ENCODE results near the gene GNAT2. TPM values are rescaled to one million over a fixed set of nuclear protein-coding genes. Genes with fewer than 3 reads are reported as not detected.

GNAT2 gene
- total and polyA plus RNA-seq, 8 donors, result 0.21 TPM; not detected in 7

GRCh38 chr1:109639063-109639840, 19.8 kb upstream of the GNAT2 start:
- H3K9me3 ChIP-seq, result no peaks in the 10 kb centered on the region
- no peaks in the 10 kb centered on the region for H3K36me3 ChIP-seq
- no peak for TF ChIP-seq CTCF (IDR thresholded peaks at IDR 0.05)
- ATAC-seq (no peak), DNase-seq (no peak)
- H3K27me3 ChIP-seq, result no peaks in the 10 kb centered on the region
- peaks cover 7 to 19% of the 10 kb centered on the region in 2 donors for H3K4me1 ChIP-seq
- H3K27ac ChIP-seq, result no peak overlapping the region
- intact Hi-C loops (cut with DNase I), result no loop called here
- H3K4me3 ChIP-seq, result no peak overlapping the region

GRCh38 chr1:109637446-109637845, 18.0 kb upstream of the GNAT2 start:
- intact Hi-C loops (cut with DNase I), result no loop called here
- TF ChIP-seq CTCF (IDR thresholded peaks at IDR 0.05), result no peak
- ATAC-seq, result no peak

GRCh38 chr1:109636201-109636952, 17.0 kb upstream of the GNAT2 start:
- H3K27ac ChIP-seq, result no peak overlapping the region
- H3K27me3 ChIP-seq, result no peaks in the 10 kb centered on the region
- peaks cover 7 to 12% of the 10 kb centered on the region in 2 donors for H3K4me1 ChIP-seq
- DNase-seq, result no peak
- peak; percentile 9 for ATAC-seq
- H3K36me3 ChIP-seq, result peaks cover 0 to 16% of the 10 kb centered on the region in 2 donors
- H3K9me3 ChIP-seq, result no peaks in the 10 kb centered on the region
- no peak overlapping the region for H3K4me3 ChIP-seq
- no peak for TF ChIP-seq CTCF (IDR thresholded peaks at IDR 0.05)
- intact Hi-C loops (cut with DNase I), result no loop called here

More at GRCh38 chr1:109637446-109637845, 18.0 kb upstream of the GNAT2 start:
- Histone ChIP-seq H3K27ac (no peak overlapping the region), H3K4me3 (no peak overlapping the region), H3K36me3 (peaks cover 0 to 6% of the 10 kb centered on the region in 2 donors), H3K4me1 (peaks cover 7 to 12% of the 10 kb centered on the region in 2 donors), H3K27me3 (no peaks in the 10 kb centered on the region), H3K9me3 (no peaks in the 10 kb centered on the region)
- no peak for DNase-seq

GRCh38 chr1:109635862-109636200, 16.4 kb upstream of the GNAT2 start:
- Histone ChIP-seq H3K27ac (no peak overlapping the region), H3K9me3 (no peaks in the 10 kb centered on the region), H3K4me1 (peaks cover 7 to 12% of the 10 kb centered on the region in 2 donors), H3K36me3 (peaks cover 0 to 22% of the 10 kb centered on the region in 2 donors), H3K4me3 (no peak overlapping the region), H3K27me3 (no peaks in the 10 kb centered on the region)
- intact Hi-C loops (cut with DNase I), result no loop called here
- ATAC-seq (no peak), DNase-seq (no peak)
- TF ChIP-seq CTCF (IDR thresholded peaks at IDR 0.05), result no peak

All from left lung (tissue), 10 donors.